GM18520 (cell line): Measurements from ENCODE around the gene RAD51B.

Experiments
- ATAC-seq: cut with Tn5 transposase; IDR thresholded peaks from one replicate; pipeline ENCODE4 v1.9.1; 2021; ENCODE audit not compliant: unreplicated experiment

Gene RAD51B

GRCh38 chr14:68556253-68556652 lies 736.7 kb downstream of the RAD51B start:
- no peak for ATAC-seq

GRCh38 chr14:68557648-68558047 lies 738.1 kb downstream of the RAD51B start:
- ATAC-seq, result no peak

- ATAC-seq, result no peak
These were observed 738.5 kb downstream of the RAD51B start for GRCh38 chr14:68558096-68558495.

- ATAC-seq, result no peak
These were observed 740.4 kb downstream of the RAD51B start for GRCh38 chr14:68559949-68560348.

- ATAC-seq, result no peak
These were observed 742.0 kb downstream of the RAD51B start for GRCh38 chr14:68561531-68562007.

GRCh38 chr14:68562911-68563250 lies 743.3 kb downstream of the RAD51B start:
- no peak for ATAC-seq

- no peak for ATAC-seq
These were observed 743.9 kb downstream of the RAD51B start for GRCh38 chr14:68563251-68564131.

GRCh38 chr14:68564191-68564825 lies 744.7 kb downstream of the RAD51B start:
- ATAC-seq, result no peak

- no peak for ATAC-seq
These were observed 745.5 kb downstream of the RAD51B start for GRCh38 chr14:68564826-68565759.

- ATAC-seq, result no peak
These were observed 746.5 kb downstream of the RAD51B start for GRCh38 chr14:68566075-68566474.

GRCh38 chr14:68568907-68569897 lies 749.6 kb downstream of the RAD51B start:
- no peak for ATAC-seq

GRCh38 chr14:68569970-68570409 lies 750.4 kb downstream of the RAD51B start:
- no peak for ATAC-seq

- no peak for ATAC-seq
These were observed 751.6 kb downstream of the RAD51B start for GRCh38 chr14:68571114-68571591.

- ATAC-seq, result no peak
These were observed 752.4 kb downstream of the RAD51B start for GRCh38 chr14:68571928-68572525.

- no peak for ATAC-seq
These were observed 753.5 kb downstream of the RAD51B start for GRCh38 chr14:68573126-68573525.

- ATAC-seq, result no peak
These were observed 754.1 kb downstream of the RAD51B start for GRCh38 chr14:68573722-68574121.

- ATAC-seq, result no peak
These were observed 754.9 kb downstream of the RAD51B start for GRCh38 chr14:68574461-68574860.

- no peak for ATAC-seq
These were observed 755.3 kb downstream of the RAD51B start for GRCh38 chr14:68574906-68575305.

GRCh38 chr14:68575426-68575825 lies 755.8 kb downstream of the RAD51B start:
- ATAC-seq, result no peak
